HepG2 (cell line): ENCODE measurements around the gene ABCB6. TPM values are rescaled to one million over a fixed set of nuclear protein-coding genes. Genes with fewer than 3 reads are reported as not detected.

ENCODE experiments used
- AKAP8 ChIP-seq: sonication (generic); formaldehyde crosslinking; IDR thresholded peaks from 2 replicates; pipeline ENCODE4 v1.5.1; 2020; ENCODE audit warnings: mild to moderate bottlenecking, missing genetic modification reagents
- EZH2 ChIP-seq: conservative IDR thresholded peaks from 2 replicates; pipeline ENCODE4 v1.6.1; 2012; ENCODE audit warnings: mild to moderate bottlenecking, low read depth, low read length, moderate library complexity
- FOXK1 ChIP-seq: sonication (generic); formaldehyde crosslinking; IDR thresholded peaks from 2 replicates; pipeline ENCODE4 v1.4.0; 2020; ENCODE audit warnings: low read depth, missing genetic modification reagents, borderline replicate concordance
- KMT2A ChIP-seq: sonication (generic); formaldehyde crosslinking; IDR thresholded peaks from 2 replicates; pipeline ENCODE4 v1.4.0; 2020; ENCODE audit warnings: missing genetic modification reagents
- MZF1 ChIP-seq: sonication (generic); formaldehyde crosslinking; IDR thresholded peaks from 2 replicates; pipeline ENCODE4 v1.8.1; 2023; ENCODE audit warnings: mild to moderate bottlenecking, missing genetic modification reagents, borderline replicate concordance
- PATZ1 ChIP-seq: sonication (generic); formaldehyde crosslinking; IDR thresholded peaks from 2 replicates; pipeline ENCODE4 v1.4.0; 2020; ENCODE audit warnings: missing genetic modification reagents
- RBM22 ChIP-seq: fragments of 200-400 bp; formaldehyde crosslinking; optimal IDR thresholded peaks from 2 replicates; pipeline ENCODE3; 2017; ENCODE audit warnings: mild to moderate bottlenecking, low read length, moderate library complexity
- RNF219 ChIP-seq: sonication (generic); formaldehyde crosslinking; IDR thresholded peaks from 2 replicates; pipeline ENCODE4 v1.5.0; 2020; ENCODE audit warnings: mild to moderate bottlenecking, missing genetic modification reagents
- SATB2 ChIP-seq: sonication (generic); formaldehyde crosslinking; IDR thresholded peaks from 2 replicates; pipeline ENCODE4 v1.5.0; 2020; ENCODE audit warnings: missing genetic modification reagents
- TCF7L2 ChIP-seq: IDR thresholded peaks from 2 replicates; pipeline ENCODE4 v1.6.1; 2011; ENCODE audit warnings: mild to moderate bottlenecking, low read depth, low read length, moderate library complexity
- YEATS2 ChIP-seq: sonication (generic); formaldehyde crosslinking; IDR thresholded peaks from 2 replicates; pipeline ENCODE4 v1.4.0; 2020; ENCODE audit warnings: missing genetic modification reagents, borderline replicate concordance
- ZBTB49 ChIP-seq: sonication (generic); formaldehyde crosslinking; IDR thresholded peaks from 2 replicates; pipeline ENCODE4 v1.4.0; 2020; ENCODE audit warnings: missing genetic modification reagents, borderline replicate concordance
- ZKSCAN8 ChIP-seq: IDR thresholded peaks from 2 replicates; pipeline ENCODE4 v1.6.1; 2016; ENCODE audit warnings: borderline replicate concordance, missing genetic modification reagents, missing compliant biosample characterization
- ZNF225 ChIP-seq: sonication (generic); formaldehyde crosslinking; IDR thresholded peaks from 2 replicates; pipeline ENCODE4 v1.4.0; 2020; ENCODE audit warnings: mild to moderate bottlenecking, missing genetic modification reagents
- ZNF24 ChIP-seq: fragments of 450-650 bp; IDR thresholded peaks from 2 replicates; pipeline ENCODE4 v1.6.1; 2017; ENCODE audit warnings: antibody characterized with exemption, mild to moderate bottlenecking
- ZNF281 ChIP-seq: sonication (generic); formaldehyde crosslinking; IDR thresholded peaks from 2 replicates; pipeline ENCODE4 v1.4.0; 2020; ENCODE audit warnings: missing genetic modification reagents, borderline replicate concordance
- ZNF577 ChIP-seq: sonication (generic); formaldehyde crosslinking; IDR thresholded peaks from 2 replicates; pipeline ENCODE4 v1.4.0; 2020; ENCODE audit warnings: mild to moderate bottlenecking, low read depth, missing genetic modification reagents, borderline replicate concordance
- ZNF704 ChIP-seq: sonication (generic); formaldehyde crosslinking; IDR thresholded peaks from 2 replicates; pipeline ENCODE4 v1.8.1; 2023; ENCODE audit warnings: mild to moderate bottlenecking, inconsistent platforms, moderate library complexity, missing genetic modification reagents, borderline replicate concordance
- polyA plus RNA-seq, 8 experiments: library from polyadenylated mRNA; depleted of rRNA in 3 of 8; stranded (reverse) in 7 of 8; unstranded in 1 of 8; fragments of >200 nt; fragmentation: Illumina TruSeq in 4 of 8; extraction: Trizol in 4 of 8; gene quantifications; 2 replicates each; pipeline versions ENCODE4 v1.2.1 to v1.2.3, GENCODE V29; 2011 to 2016; ENCODE audit warnings: low read depth in 4 of 8, missing spikeins in 1 of 8, mixed read lengths in 1 of 8; ENCODE audit not compliant: insufficient read depth in 1 of 8
- total RNA-seq, 5 experiments: library from RNA; depleted of rRNA; stranded (reverse); fragments of >200 nt; fragmentation: Illumina TruSeq; extraction: Trizol; gene quantifications; 2 replicates each; pipeline ENCODE4 v1.2.3, GENCODE V29; 2016; ENCODE audit warnings: low read depth in 1 of 5

The ABCB6 gene
- total and polyA plus RNA-seq, 2 of the 13 experiments (the other 11 are each of a cell fraction or from before 2014, with no cell fraction given), result 91.1 to 137 TPM

- TF ChIP-seq RBM22, result no peak
- no peak for TF ChIP-seq TCF7L2
- peak; percentile 95 for TF ChIP-seq ZNF225 (CRISPR knock-in tag)
- no peak for TF ChIP-seq ZNF24
- TF ChIP-seq AKAP8 (CRISPR knock-in tag), result 0 out of 2 replicates have a peak, but pooled peaks have one; percentile 44
- peak; percentile 96 for TF ChIP-seq YEATS2 (CRISPR knock-in tag)
- peak; percentile 82 for TF ChIP-seq PATZ1
- TF ChIP-seq ZNF577 (CRISPR knock-in tag), result 0 out of 2 replicates have a peak, but pooled peaks have one; percentile 29
- TF ChIP-seq MZF1 (CRISPR knock-in tag), result peak; percentile 96
- TF ChIP-seq FOXK1, result peak; percentile 96
- peak; percentile 89 for TF ChIP-seq KMT2A
- TF ChIP-seq ZKSCAN8 (CRISPR knock-in tag), result peak; percentile 90
- no peak for TF ChIP-seq RNF219 (CRISPR knock-in tag)
- no peak for TF ChIP-seq EZH2
- TF ChIP-seq ZNF281, result peak; percentile 65; the same call in 1 of the 2 replicates
- peak; percentile 78; the same call in 1 of the 2 replicates for TF ChIP-seq SATB2 (CRISPR knock-in tag)
- TF ChIP-seq ZNF704, result peak; percentile 95
- no peak for TF ChIP-seq ZBTB49
Measured at GRCh38 chr2:219245148-219245898, 26.6 kb upstream of the ABCB6 start, which contains the start of the genes GLB1L and STK16 (continued).
